Colonic mucosa (tissue), 4 donors: ENCODE results near the gene GALR3. TPM values are rescaled to one million over a fixed set of nuclear protein-coding genes. Genes with fewer than 3 reads are reported as not detected.

Source experiments
- DNase-seq: peaks from one replicate; pipeline ENCODE4 v3.0.0-alpha.2; 2020
- H3K27ac ChIP-seq: fragments of 200-600 bp; one replicate; pipeline ENCODE4 v1.8.0; 2021
- H3K27me3 ChIP-seq: fragments of 200-600 bp; one replicate; pipeline ENCODE4 v1.8.0; 2021
- H3K36me3 ChIP-seq: fragments of 200-600 bp; one replicate; pipeline ENCODE4 v1.8.0; 2021
- H3K4me1 ChIP-seq: fragments of 200-600 bp; one replicate; pipeline ENCODE4 v1.8.0; 2021; ENCODE audit warnings: mild to moderate bottlenecking
- H3K4me3 ChIP-seq: fragments of 200-600 bp; one replicate; pipeline ENCODE4 v1.8.0; 2021
- H3K9ac ChIP-seq, 2 donors: one replicate each; pipeline ENCODE4 v1.7.0; 2013; ENCODE audit warnings: control low read depth in 2 of 2, low read depth in 2 of 2, low read length in 2 of 2
- H3K9me3 ChIP-seq: fragments of 200-600 bp; one replicate; pipeline ENCODE4 v1.8.0; 2021
- intact Hi-C: fragments of 100-400 bp; cut with DNase I; formaldehyde crosslinking; loops from one replicate; pipeline ENCODE4 v1.14.1; 2022
- total RNA-seq, 2 donors: library from RNA; stranded (reverse); fragmentation: NEBNext Ultra II Directional in 1 of 2; extraction: Animal tissue kit (Norgen Biotek cat#: 25700) in 1 of 2; gene quantifications; one replicate each; pipeline ENCODE4 v1.2.1, GENCODE V29; 2021
- TF ChIP-seq, protein P1 (sequence below): fragments of 200-600 bp; IDR thresholded peaks from one replicate; pipeline ENCODE4 v1.8.0; 2022; ENCODE audit warnings: antibody characterized with exemption, mild to moderate bottlenecking
- donor health status: healthy.
- donor health status: DM: no; HTN: no; CAD: no.
- donor health status: DM: no; HTN: no; CAD: no.

The GALR3 gene
- total RNA-seq, 2 donors from 2014 or later, result 0.74 TPM; not detected in 1

DNA sequence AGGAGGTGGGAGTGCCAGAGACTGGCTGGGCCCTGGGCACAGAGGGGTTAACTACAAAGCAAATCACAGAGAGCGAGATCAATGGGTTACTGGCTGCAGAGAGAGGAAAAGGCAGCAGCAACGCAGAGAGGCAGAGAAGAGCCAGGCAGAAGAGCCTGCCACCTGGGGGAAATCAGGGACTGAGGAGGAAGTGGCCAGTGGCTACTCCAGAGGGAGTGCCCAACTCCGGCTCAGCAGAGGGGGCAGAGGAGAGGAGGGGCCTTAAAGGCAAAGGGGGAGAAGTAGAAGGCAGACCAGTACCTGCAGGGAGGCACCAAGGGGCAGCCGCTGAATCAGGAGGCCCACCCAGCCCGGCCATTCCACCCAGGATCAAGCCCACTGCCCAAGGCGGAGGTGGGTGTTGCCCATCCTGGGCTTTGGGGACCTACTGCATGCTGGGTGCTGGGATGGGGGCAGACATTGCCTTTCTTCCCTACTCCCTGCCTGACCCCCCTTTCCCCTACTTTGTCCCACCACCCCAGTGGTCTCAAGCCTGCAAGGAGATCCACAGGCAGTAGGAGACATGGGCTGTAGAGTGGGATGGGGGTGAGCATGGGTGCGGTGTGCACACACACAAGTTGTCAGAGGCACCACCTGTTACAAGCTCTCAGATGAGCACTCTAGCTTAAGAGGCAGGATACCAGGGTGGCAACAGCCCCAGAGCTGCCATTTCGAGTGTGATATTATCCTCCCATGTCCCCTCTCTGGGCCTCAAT is 926 bp upstream of the GALR3 start:
- intact Hi-C loops, result no loop called here
- Histone ChIP-seq H3K36me3 (no peaks in the 10 kb centered on the region), H3K4me3 (no peak overlapping the region), H3K9ac (no peak overlapping the region), H3K9me3 (no peaks in the 10 kb centered on the region), H3K27me3 (peaks cover 17% of the 10 kb centered on the region), H3K4me1 (peaks cover 16% of the 10 kb centered on the region), H3K27ac (no peak overlapping the region)
- TF ChIP-seq, protein P1, sequence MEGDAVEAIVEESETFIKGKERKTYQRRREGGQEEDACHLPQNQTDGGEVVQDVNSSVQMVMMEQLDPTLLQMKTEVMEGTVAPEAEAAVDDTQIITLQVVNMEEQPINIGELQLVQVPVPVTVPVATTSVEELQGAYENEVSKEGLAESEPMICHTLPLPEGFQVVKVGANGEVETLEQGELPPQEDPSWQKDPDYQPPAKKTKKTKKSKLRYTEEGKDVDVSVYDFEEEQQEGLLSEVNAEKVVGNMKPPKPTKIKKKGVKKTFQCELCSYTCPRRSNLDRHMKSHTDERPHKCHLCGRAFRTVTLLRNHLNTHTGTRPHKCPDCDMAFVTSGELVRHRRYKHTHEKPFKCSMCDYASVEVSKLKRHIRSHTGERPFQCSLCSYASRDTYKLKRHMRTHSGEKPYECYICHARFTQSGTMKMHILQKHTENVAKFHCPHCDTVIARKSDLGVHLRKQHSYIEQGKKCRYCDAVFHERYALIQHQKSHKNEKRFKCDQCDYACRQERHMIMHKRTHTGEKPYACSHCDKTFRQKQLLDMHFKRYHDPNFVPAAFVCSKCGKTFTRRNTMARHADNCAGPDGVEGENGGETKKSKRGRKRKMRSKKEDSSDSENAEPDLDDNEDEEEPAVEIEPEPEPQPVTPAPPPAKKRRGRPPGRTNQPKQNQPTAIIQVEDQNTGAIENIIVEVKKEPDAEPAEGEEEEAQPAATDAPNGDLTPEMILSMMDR, result no peak
- DNase-seq, result no peak

DNA sequence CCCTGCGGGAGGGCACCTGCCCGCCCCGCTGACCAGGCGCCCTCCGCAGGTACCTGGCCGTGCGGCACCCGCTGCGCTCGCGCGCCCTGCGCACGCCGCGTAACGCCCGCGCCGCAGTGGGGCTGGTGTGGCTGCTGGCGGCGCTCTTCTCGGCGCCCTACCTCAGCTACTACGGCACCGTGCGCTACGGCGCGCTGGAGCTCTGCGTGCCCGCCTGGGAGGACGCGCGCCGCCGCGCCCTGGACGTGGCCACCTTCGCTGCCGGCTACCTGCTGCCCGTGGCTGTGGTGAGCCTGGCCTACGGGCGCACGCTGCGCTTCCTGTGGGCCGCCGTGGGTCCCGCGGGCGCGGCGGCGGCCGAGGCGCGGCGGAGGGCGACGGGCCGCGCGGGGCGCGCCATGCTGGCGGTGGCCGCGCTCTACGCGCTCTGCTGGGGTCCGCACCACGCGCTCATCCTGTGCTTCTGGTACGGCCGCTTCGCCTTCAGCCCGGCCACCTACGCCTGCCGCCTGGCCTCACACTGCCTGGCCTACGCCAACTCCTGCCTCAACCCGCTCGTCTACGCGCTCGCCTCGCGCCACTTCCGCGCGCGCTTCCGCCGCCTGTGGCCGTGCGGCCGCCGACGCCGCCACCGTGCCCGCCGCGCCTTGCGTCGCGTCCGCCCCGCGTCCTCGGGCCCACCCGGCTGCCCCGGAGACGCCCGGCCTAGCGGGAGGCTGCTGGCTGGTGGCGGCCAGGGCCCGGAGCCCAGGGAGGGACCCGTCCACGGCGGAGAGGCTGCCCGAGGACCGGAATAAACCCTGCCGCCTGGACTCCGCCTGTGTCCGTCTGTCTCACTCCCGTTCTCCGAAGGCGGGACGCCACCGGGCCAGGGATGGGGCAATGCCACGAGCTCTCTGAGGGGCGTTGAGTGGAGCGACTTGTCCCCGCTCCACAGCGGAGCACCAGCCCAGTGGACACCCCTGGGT is 1.8 kb downstream of the GALR3 start:
- H3K27ac ChIP-seq, result no peak overlapping the region
- TF ChIP-seq, protein P1, result no peak
- peaks cover 17% of the 10 kb centered on the region for H3K27me3 ChIP-seq
- H3K4me1 ChIP-seq, result no peaks in the 10 kb centered on the region
- no peak for DNase-seq
- intact Hi-C loops, result no loop called here
- H3K9me3 ChIP-seq, result no peaks in the 10 kb centered on the region
- no peaks in the 10 kb centered on the region for H3K36me3 ChIP-seq
- H3K4me3 ChIP-seq, result peak overlapping the region; percentile 20
- no peak overlapping the region for H3K9ac ChIP-seq

DNA sequence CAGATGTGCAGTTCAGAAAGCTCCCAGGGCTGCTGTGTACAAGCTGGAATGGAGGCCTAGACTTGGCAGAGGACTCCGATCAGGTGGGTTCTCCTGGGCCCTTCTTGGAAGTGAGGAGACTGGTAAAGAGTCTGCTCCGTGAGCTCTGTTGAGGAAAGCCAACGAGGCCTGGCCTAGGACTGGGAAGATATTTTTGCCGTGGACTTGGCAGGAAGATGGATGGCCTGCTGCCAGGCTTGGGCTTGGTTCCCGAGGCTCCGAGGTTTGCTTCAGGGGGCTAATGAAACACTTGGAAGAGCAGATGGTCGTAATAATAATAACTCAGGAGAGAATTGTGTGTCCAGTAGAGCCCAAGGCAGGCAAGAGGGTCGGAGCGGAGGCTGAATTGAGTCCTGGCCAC is 3.9 kb downstream of the GALR3 start:
- Histone ChIP-seq H3K9me3 (no peaks in the 10 kb centered on the region), H3K27me3 (peaks cover 17% of the 10 kb centered on the region), H3K4me3 (no peak overlapping the region), H3K4me1 (no peaks in the 10 kb centered on the region), H3K27ac (no peak overlapping the region), H3K36me3 (peaks cover 9% of the 10 kb centered on the region), H3K9ac (no peak overlapping the region)
- intact Hi-C loops, result no loop called here
- no peak for DNase-seq
- TF ChIP-seq, protein P1, result no peak

DNA sequence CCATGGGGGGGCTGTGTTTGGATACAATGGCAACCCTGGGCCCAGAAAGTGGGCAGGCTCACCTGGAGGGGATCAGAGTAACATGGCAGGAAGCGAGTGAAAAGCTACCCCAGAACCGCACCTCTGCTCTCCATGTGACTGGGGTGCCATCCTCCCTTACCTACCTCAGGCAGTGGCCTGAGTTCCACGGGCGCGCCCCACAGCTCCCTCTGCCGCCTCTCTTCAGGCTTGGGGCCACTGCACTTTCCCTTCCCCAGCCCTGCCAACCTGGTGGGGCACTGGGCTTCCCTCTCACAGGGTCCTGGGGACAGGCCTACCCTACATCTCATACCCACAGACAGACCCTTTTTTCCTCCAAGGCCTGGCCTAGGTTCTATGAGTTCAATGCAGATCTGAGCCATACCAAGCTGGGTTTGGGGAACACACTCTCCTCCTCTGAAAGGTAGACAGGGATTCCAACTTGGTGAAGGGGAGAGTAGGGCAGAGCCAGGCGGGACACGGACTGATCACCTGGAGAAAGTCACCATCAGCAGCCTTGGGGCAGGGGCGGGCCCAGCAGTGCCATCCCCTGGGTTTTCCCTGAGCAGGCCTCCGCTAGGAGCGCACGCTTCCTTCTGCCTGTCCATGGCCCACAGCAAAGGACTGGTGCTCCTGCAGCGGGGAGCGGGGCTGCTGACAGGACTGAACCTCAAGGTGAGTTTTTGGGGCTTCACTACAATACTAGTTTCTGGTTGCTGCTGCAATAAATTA is 7.1 kb downstream of the GALR3 start:
- intact Hi-C loops, result no loop called here
- no peak overlapping the region for H3K4me3 ChIP-seq
- DNase-seq, result no peak
- no peaks in the 10 kb centered on the region for H3K4me1 ChIP-seq
- H3K27me3 ChIP-seq, result no peaks in the 10 kb centered on the region
- H3K36me3 ChIP-seq, result peaks cover 32% of the 10 kb centered on the region
- TF ChIP-seq, protein P1, result no peak
- H3K9me3 ChIP-seq, result no peaks in the 10 kb centered on the region
- no peak overlapping the region for H3K27ac ChIP-seq
- no peak overlapping the region for H3K9ac ChIP-seq

DNA sequence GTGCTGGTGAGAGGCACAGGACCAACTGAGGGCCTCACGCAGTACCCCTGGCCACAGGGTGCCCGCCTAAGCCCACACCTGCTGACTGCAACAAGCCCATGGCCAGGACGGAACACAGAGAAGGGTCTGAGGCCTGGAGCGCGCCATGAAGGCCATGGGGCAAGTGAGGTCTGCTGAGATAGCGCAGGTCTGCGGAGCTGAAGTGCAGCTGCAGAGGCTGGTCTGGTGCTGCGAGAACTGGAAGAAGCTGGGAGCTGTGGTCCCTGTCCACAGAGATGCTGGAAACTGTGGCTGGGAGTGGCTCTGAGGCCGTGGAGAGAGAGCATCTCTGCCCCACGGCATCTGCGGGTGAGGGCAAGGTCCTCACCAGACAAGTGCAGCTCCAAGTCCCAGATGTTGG is 8.3 kb downstream of the GALR3 start:
- H3K36me3 ChIP-seq, result peaks cover 32% of the 10 kb centered on the region
- no peak overlapping the region for H3K4me3 ChIP-seq
- intact Hi-C loops, result no loop called here
- no peaks in the 10 kb centered on the region for H3K27me3 ChIP-seq
- no peak overlapping the region for H3K9ac ChIP-seq
- no peaks in the 10 kb centered on the region for H3K4me1 ChIP-seq
- DNase-seq, result no peak
- no peaks in the 10 kb centered on the region for H3K9me3 ChIP-seq
- H3K27ac ChIP-seq, result no peak overlapping the region
- TF ChIP-seq, protein P1, result no peak
